KG1 (cell line): ENCODE data around the gene PPIL4.

ENCODE experiments used
- DNase-seq: peaks from one replicate; lab custom pipeline; 2025; lab: John Stamatoyannopoulos, UW

PPIL4 gene

DNA sequence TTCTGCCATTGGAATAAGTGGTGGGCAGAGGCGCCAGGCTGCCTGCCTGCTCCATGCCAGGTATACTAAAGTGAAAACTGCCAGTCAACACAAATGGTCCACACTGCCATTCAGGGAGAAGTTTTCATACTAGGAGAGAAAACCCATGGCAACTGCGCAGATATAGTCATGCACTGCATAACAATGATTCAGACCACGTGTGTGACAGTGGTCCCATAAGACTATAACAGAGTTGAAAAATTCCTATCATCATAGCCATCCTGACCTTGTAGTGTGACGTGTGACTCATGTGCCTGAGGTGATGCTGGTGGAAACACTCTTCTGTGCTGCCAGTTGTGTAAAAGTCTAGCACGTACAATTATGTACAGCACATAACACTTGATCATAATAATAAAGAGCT, 86.1 kb downstream of the PPIL4 start:
- no peak for DNase-seq

DNA sequence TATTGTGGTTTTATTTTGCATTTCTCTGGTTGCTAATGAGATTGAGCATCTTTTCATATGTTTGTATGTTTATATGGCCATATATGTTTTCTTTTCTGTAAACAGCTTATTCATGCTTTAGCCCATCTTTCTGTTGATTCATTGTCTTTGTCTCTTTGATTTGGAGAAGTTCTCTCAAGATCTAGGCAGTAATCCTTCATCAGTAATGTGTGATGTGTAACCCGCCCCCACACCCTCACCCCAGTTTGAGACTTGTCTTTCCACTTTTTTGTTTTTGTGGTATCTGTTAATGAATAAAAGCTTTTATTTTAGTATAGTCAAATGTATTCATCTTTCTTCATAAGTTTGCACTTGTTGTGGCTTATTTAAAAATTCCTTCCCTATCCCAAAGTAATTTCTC, 87.0 kb downstream of the PPIL4 start:
- no peak for DNase-seq

DNA sequence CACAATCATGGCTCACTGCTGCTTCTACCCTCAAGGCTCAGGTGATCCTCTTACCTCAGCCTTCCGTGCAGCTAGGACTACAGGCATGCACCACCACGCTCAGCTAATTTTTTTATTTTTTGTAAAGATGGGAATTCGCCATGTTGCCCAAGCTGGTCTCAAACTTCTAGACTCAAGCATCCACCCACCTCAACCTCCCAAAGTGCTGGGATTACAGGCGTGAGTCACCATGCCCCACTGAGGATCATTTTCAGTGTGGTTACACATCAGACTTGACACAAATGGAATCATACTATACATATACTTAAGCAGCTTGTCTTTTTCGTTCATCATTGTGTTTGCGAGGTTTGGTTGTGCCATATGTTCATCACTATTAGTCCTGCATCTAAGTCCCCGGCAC, 87.6 kb downstream of the PPIL4 start:
- no peak for DNase-seq

DNA sequence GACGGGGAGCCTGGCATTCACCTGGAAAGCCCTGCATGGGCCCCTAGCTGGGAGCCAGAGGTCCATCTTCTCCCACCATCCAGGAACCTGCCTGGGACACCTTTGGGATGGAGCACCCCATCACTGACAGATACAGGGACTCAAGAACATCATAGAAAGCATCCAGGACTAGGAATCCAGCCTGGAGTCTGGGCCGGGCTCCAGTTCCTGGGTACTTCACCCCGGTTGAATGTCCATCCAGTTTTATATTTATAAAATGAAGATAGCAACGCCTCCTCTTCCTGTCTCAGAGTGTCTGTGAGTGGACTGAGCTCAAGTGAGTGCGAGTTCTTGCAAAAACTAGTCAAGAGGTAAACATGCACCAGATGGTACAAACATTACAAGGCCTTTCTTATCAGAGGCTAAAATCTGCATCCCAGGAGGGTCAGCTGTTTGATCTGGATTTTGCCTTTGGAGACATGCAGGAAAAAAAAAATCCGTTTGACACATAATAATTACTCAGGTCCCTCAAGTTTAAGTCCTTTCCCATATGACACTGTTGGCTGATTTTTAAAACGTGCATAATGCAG, 88.4 kb downstream of the PPIL4 start:
- DNase-seq, result no peak

DNA sequence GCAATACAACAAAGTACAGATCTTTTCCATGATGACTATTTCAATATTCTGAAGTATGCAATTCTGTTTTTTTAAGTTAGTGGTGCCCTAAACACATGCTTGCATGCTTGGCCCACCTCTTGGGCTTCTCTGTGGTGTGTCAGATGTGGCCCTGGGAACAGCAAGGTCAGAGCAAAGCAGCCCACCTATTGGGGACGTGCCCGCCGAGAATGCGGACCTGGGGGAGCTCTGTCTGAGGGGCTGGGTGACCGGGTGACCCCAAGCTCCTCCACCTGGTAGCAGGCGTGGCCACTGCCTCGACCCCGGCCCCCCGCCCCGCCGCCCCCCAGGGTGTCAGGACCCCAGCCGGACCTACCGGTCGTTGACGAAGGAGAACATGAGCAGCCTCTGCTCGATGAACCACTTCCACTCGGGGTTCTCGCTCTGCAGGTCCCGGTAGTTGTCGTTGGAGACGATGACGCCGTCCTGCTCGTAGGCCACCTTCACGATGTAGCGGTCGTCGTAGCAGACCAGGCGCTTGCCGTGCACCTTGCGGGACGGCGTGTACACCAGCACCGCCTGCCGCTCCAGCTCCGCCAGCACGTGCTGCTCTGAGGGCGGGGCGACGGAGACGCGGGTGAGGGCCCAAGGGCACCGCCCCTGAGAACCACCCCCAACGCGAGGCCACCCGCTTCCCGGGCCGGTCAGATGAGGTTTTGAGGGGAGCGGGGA, 89.4 kb downstream of the PPIL4 start:
- DNase-seq, result no peak

DNA sequence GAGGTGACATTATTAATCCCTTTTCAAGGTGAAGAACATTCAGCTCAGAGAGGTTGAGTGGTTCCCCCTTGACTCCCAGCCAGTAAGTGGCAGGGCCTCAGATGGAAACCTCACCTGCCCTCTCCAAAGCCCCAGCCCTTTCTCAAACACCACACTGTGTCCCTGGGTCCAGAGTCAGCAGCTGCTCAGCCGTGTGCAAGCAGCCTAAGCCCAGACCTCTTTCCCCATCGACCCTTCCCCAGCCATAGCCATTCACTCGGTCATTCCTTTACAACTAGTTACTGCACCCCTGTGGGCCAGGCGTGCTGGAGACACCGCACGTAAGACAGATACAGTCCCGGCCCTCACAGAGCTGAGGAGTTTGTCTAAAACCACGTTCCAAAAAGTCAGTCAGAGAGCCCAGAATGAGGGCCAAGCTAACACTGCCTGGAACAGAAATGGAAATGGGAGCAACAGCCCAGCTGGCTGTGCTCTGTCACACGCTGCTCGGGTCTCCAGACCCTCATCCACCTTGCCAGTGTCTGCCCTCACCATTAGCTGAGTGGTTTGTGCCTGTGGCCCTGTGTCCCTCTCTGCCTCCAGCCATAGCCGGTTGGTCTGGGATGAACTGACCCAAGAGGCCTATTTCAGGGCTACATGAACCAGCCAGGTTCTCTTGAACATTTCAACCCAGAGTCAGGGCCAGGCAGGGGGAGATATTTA, 90.7 kb downstream of the PPIL4 start:
- no peak for DNase-seq
